SK-N-SH treated with all-trans-retinoic acid at 6 μM for 48 hours (cell line): ENCODE measurements around the gene TEX11.

Experiments used
- ESRRG ChIP-seq: fragments of 250-450 bp; sonication (Bioruptor Pico); IDR thresholded peaks from 2 replicates; pipeline ENCODE4 v1.6.1; 2021; ENCODE audit warnings: mild to moderate bottlenecking
- GLIS3 ChIP-seq: fragments of 250-450 bp; sonication (Bioruptor Pico); IDR thresholded peaks from 2 replicates; pipeline ENCODE4 v1.5.0; 2020; ENCODE audit warnings: mild to moderate bottlenecking, moderate library complexity
- PPARA ChIP-seq: fragments of 250-450 bp; sonication (Bioruptor Pico); IDR thresholded peaks from 2 replicates; pipeline ENCODE4 v1.5.0; 2020; ENCODE audit warnings: mild to moderate bottlenecking, borderline replicate concordance
- RARB ChIP-seq: fragments of 250-450 bp; sonication (Bioruptor Pico); IDR thresholded peaks from 2 replicates; pipeline ENCODE4 v1.8.0; 2021; ENCODE audit warnings: mild to moderate bottlenecking, moderate library complexity
- TOX ChIP-seq: fragments of 250-450 bp; sonication (Bioruptor Pico); IDR thresholded peaks from 2 replicates; pipeline ENCODE4 v1.8.0; 2021; ENCODE audit warnings: mild to moderate bottlenecking, moderate library complexity, borderline replicate concordance
- ZFP3 ChIP-seq: fragments of 250-450 bp; sonication (Bioruptor Pico); IDR thresholded peaks from 2 replicates; pipeline ENCODE4 v1.5.0; 2020; ENCODE audit warnings: mild to moderate bottlenecking, moderate library complexity
- ZFP30 ChIP-seq: fragments of 450-650 bp; formaldehyde crosslinking; IDR thresholded peaks from 2 replicates; pipeline ENCODE4 v1.5.0; 2022; ENCODE audit warnings: mild to moderate bottlenecking, moderate library complexity
- ZNF565 ChIP-seq: fragments of 450-650 bp; formaldehyde crosslinking; conservative IDR thresholded peaks from 2 replicates; pipeline ENCODE4 v1.5.0; 2020; ENCODE audit warnings: low read depth, mild to moderate bottlenecking, moderate library complexity
- ZNF8 ChIP-seq: fragments of 450-650 bp; formaldehyde crosslinking; IDR thresholded peaks from 2 replicates; pipeline ENCODE4 v1.5.0; 2020; ENCODE audit warnings: mild to moderate bottlenecking, moderate library complexity
- TF ChIP-seq, protein P1 (sequence below): fragments of 250-450 bp; sonication (Bioruptor Pico); IDR thresholded peaks from 2 replicates; pipeline ENCODE4 v1.8.0; 2020; ENCODE audit warnings: mild to moderate bottlenecking, moderate library complexity, borderline replicate concordance
- TF ChIP-seq, protein P2 (sequence below): fragments of 250-450 bp; sonication (Bioruptor Pico); IDR thresholded peaks from 2 replicates; pipeline ENCODE4 v1.5.1; 2021; ENCODE audit warnings: mild to moderate bottlenecking, moderate library complexity

DNA sequence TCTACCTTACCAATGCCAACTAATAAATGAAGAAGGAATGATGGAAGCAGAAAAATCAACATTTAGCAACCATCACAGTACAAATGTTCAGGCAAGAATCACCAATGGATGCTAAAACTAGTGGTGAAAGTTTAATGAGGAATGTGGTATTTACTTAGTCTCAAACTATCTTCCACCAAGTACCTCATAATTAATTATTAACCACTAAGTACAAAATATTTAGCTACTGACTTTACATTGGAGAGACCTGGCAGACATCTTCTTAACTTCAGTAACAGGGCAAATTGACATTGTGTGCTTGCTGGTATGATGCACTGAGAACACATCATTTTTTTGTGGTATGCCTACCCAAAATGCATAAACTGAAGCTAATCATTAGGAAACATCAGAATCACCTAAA, 381.5 kb downstream of the TEX11 start:
- TF ChIP-seq ZFP3 (CRISPR knock-in tag) (no peak), ZNF565 (CRISPR knock-in tag) (no peak), GLIS3 (CRISPR knock-in tag) (no peak), PPARA (CRISPR knock-in tag) (no peak), ZFP30 (CRISPR knock-in tag) (no peak), RARB (CRISPR knock-in tag) (no peak), ESRRG (no peak), TOX (no peak), ZNF8 (CRISPR knock-in tag) (no peak)
- TF ChIP-seq, protein P1, sequence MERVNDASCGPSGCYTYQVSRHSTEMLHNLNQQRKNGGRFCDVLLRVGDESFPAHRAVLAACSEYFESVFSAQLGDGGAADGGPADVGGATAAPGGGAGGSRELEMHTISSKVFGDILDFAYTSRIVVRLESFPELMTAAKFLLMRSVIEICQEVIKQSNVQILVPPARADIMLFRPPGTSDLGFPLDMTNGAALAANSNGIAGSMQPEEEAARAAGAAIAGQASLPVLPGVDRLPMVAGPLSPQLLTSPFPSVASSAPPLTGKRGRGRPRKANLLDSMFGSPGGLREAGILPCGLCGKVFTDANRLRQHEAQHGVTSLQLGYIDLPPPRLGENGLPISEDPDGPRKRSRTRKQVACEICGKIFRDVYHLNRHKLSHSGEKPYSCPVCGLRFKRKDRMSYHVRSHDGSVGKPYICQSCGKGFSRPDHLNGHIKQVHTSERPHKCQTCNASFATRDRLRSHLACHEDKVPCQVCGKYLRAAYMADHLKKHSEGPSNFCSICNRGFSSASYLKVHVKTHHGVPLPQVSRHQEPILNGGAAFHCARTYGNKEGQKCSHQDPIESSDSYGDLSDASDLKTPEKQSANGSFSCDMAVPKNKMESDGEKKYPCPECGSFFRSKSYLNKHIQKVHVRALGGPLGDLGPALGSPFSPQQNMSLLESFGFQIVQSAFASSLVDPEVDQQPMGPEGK, result no peak
- TF ChIP-seq, protein P2, sequence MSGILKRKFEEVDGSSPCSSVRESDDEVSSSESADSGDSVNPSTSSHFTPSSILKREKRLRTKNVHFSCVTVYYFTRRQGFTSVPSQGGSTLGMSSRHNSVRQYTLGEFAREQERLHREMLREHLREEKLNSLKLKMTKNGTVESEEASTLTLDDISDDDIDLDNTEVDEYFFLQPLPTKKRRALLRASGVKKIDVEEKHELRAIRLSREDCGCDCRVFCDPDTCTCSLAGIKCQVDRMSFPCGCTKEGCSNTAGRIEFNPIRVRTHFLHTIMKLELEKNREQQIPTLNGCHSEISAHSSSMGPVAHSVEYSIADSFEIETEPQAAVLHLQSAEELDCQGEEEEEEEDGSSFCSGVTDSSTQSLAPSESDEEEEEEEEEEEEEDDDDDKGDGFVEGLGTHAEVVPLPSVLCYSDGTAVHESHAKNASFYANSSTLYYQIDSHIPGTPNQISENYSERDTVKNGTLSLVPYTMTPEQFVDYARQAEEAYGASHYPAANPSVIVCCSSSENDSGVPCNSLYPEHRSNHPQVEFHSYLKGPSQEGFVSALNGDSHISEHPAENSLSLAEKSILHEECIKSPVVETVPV (CRISPR knock-in tag), result no peak
